ENCODE results near the gene FOXA1. TPM values are rescaled to one million over a fixed set of nuclear protein-coding genes. Genes with fewer than 3 reads are reported as not detected.

Gene FOXA1
- total RNA-seq, 1 donor from 2014 or later = not detected

DNA sequence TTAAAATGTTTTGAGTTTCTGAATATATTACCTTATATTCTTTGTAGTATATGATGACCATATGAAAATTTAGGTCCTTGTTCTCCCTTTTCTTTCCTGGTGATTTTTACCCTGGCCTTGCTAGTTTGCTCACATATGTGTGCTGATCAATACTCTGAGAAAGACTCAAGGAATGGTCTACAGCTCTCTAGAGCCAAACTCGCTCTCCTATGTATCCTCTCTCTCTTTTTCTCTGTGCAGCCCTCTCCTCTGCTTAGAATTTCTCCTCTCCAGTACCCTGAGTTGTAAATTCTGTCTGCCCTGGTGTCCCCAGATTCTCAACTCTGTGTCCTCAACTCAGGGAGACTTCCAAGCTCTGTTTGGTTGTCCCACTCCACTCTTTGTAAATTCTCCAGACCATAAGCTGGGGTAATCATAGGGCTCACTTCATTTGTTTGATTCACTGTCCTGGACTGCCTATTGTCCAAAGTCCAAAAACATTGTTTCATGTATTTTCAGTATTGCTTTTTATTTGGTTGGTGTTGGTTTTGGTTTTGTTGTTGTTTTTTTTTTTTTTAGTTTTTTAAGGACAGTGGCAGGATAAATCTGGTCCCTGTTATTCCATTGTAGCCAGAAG, 41.0 kb downstream of the FOXA1 start:
- Mint-ChIP-seq H3K9me3 (peaks cover 17% of the 10 kb centered on the region), H3K27me3 (ENCODE audit: low read depth) (no peaks in the 10 kb centered on the region), H3K4me3 (no peak overlapping the region), H3K27ac (ENCODE audit: unreplicated experiment) (no peak overlapping the region), H3K36me3 (ENCODE audit: low read depth) (peaks cover 22% of the 10 kb centered on the region), H3K4me1 (peaks cover 3% of the 10 kb centered on the region)
- DNase-seq (ENCODE audit: low read depth, low spot score) = no peak
- TF ChIP-seq, protein P1, sequence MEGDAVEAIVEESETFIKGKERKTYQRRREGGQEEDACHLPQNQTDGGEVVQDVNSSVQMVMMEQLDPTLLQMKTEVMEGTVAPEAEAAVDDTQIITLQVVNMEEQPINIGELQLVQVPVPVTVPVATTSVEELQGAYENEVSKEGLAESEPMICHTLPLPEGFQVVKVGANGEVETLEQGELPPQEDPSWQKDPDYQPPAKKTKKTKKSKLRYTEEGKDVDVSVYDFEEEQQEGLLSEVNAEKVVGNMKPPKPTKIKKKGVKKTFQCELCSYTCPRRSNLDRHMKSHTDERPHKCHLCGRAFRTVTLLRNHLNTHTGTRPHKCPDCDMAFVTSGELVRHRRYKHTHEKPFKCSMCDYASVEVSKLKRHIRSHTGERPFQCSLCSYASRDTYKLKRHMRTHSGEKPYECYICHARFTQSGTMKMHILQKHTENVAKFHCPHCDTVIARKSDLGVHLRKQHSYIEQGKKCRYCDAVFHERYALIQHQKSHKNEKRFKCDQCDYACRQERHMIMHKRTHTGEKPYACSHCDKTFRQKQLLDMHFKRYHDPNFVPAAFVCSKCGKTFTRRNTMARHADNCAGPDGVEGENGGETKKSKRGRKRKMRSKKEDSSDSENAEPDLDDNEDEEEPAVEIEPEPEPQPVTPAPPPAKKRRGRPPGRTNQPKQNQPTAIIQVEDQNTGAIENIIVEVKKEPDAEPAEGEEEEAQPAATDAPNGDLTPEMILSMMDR (conservative IDR thresholded peaks at IDR 0.05) = no peak

DNA sequence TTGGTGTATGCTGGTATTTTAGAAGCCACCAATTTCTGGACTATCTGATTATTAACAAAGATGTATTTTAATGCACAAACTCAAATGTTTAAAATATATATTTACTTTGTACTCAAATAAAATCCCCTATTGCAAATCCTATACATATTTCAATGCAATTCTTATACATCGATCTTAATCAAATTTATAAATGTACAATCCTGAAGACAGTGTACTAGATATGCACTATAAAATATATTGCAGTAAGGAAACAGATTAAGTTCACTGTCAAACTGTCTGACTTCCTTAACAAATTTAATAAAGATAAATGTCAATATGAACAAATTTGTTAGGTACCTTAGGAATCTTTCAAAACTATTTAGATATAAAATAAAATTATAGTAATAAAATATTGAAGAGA, 43.9 kb downstream of the FOXA1 start:
- no peaks in the 10 kb centered on the region for H3K27me3 Mint-ChIP-seq (ENCODE audit: low read depth)
- DNase-seq (ENCODE audit: low read depth, low spot score) = no peak
- no peak overlapping the region for H3K4me3 Mint-ChIP-seq
- H3K27ac Mint-ChIP-seq (ENCODE audit: unreplicated experiment) = no peak overlapping the region
- H3K9me3 Mint-ChIP-seq = peaks cover 12% of the 10 kb centered on the region
- H3K4me1 Mint-ChIP-seq = peaks cover 4% of the 10 kb centered on the region
- TF ChIP-seq, protein P1 (conservative IDR thresholded peaks at IDR 0.05) = no peak
- H3K36me3 Mint-ChIP-seq (ENCODE audit: low read depth) = peaks cover 9% of the 10 kb centered on the region

DNA sequence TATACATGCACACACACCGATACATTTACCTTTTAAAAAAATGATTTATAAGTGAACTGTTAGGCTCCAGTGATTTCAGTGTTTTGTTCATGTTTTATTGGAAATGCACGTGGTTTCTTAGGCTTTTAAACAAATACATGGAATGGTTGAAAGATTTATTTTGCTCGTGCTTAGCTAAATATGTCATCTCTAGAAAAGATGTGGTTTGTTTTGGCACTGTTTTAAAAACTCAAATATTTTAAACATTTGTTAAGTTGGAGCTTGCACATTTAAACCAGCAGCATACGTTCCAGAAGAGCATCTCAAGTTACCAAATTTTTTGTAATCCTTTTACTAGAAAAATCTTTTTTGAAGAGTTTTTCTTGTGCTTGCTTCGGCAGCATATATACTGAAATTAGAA, 44.5 kb downstream of the FOXA1 start:
- TF ChIP-seq, protein P1 (conservative IDR thresholded peaks at IDR 0.05) = no peak
- Mint-ChIP-seq H3K36me3 (ENCODE audit: low read depth) (peaks cover 9% of the 10 kb centered on the region), H3K4me1 (peaks cover 7% of the 10 kb centered on the region), H3K27me3 (ENCODE audit: low read depth) (no peaks in the 10 kb centered on the region), H3K9me3 (peaks cover 12% of the 10 kb centered on the region), H3K4me3 (no peak overlapping the region), H3K27ac (ENCODE audit: unreplicated experiment) (no peak overlapping the region)
- DNase-seq (ENCODE audit: low read depth, low spot score) = no peak

DNA sequence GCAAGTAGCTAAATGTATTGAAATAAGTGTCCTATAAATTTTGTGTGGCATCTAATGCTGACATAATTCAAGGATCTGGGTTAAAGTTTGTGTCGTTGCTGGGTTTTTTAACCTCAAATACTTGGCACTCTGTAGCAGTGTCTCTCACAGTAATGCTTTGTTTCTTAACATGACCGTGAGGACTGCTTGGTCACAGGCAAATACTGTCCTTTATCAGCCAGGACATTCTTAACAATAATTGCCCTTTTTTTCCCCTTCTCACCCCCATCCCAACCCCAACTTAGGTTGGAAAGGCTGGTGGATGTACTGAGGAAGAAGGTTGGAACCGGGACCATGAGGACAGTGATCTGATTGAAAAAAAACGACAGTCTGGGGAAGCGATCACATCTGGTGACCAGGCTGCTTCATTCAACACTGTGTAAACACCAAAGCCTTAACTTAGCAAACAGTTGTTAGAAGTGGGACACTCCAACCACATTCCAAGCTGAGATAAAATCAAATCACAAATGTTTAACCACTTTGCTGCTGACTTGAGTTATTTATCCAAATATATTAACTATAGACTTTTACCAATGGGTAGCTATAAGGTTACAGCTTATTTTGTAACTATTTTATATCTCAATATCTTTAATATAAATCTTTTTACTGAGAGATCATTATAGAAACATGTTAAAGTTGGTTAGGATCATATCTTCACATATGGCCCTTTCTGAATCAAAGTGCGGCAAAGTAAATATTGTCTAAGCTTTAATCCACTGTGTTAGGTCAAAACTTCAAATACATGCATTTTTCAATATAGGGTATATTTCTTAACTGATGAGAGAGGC, 48.2 kb downstream of the FOXA1 start:
- H3K4me1 Mint-ChIP-seq = peaks cover 7% of the 10 kb centered on the region
- no peak for DNase-seq (ENCODE audit: low read depth, low spot score)
- H3K36me3 Mint-ChIP-seq (ENCODE audit: low read depth) = no peaks in the 10 kb centered on the region
- no peaks in the 10 kb centered on the region for H3K9me3 Mint-ChIP-seq
- TF ChIP-seq, protein P1 (conservative IDR thresholded peaks at IDR 0.05) = no peak
- no peak overlapping the region for H3K4me3 Mint-ChIP-seq
- H3K27me3 Mint-ChIP-seq (ENCODE audit: low read depth) = no peaks in the 10 kb centered on the region
- no peak overlapping the region for H3K27ac Mint-ChIP-seq (ENCODE audit: unreplicated experiment)

DNA sequence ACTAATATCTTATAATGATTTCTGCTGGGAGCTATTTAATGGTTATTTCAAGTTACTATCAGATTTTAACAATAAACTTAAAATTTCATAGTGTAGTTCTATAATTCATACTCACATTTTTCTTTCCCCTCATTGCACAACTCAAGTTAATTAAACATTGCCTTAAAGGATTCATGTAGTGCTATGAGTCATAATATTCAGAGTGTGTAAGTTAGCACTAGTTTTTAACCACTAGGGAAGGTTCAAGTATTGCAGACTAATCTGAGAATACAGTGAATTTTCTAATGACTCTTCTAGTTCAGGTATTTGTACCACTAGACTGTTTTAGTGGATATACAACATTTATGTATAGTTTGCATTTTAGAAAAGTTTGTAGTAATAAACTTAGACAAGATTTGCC, 49.9 kb downstream of the FOXA1 start:
- Mint-ChIP-seq H3K27ac (ENCODE audit: unreplicated experiment) (no peak overlapping the region), H3K9me3 (no peaks in the 10 kb centered on the region), H3K27me3 (ENCODE audit: low read depth) (no peaks in the 10 kb centered on the region), H3K4me3 (no peak overlapping the region), H3K36me3 (ENCODE audit: low read depth) (no peaks in the 10 kb centered on the region), H3K4me1 (peaks cover 7% of the 10 kb centered on the region)
- TF ChIP-seq, protein P1 (conservative IDR thresholded peaks at IDR 0.05) = peak; percentile 22
- DNase-seq (ENCODE audit: low read depth, low spot score) = no peak

All from neural crest cell (in vitro differentiated cells).